DOHH2 (cell line): ENCODE data around the gene GP1BB.

Experiments
- H3F3A ChIP-seq: fragments of 200-600 bp; sonication (generic), shearing (Covaris generic); 2 replicates; pipeline ENCODE4 v1.6.0; 2016; ENCODE audit warnings: antibody characterized with exemption, mild to moderate bottlenecking; ENCODE audit not compliant: control insufficient read depth, insufficient read depth
- H3K27ac ChIP-seq: fragments of 200-600 bp; sonication (generic); 2 replicates; pipeline ENCODE4 v1.5.1; 2014; ENCODE audit warnings: low read depth, mild to moderate bottlenecking, low read length, moderate library complexity
- H3K27me3 ChIP-seq: fragments of 200-600 bp; sonication (generic); 2 replicates; pipeline ENCODE4 v1.6.1; 2014; ENCODE audit warnings: mild to moderate bottlenecking, low read length, mixed read lengths; ENCODE audit not compliant: control insufficient read depth
- H3K36me3 ChIP-seq: fragments of 200-600 bp; sonication (generic); 2 replicates; pipeline ENCODE4 v1.6.1; 2014; ENCODE audit warnings: mild to moderate bottlenecking, low read length, moderate library complexity, mixed read lengths; ENCODE audit not compliant: control insufficient read depth
- H3K4me1 ChIP-seq: fragments of 200-600 bp; sonication (generic); 2 replicates; pipeline ENCODE4 v1.6.1; 2014; ENCODE audit warnings: mild to moderate bottlenecking, low read length, mixed read lengths; ENCODE audit not compliant: control insufficient read depth
- H3K4me2 ChIP-seq: fragments of 200-600 bp; sonication (generic); 2 replicates; pipeline ENCODE4 v1.6.0; 2014; ENCODE audit warnings: mild to moderate bottlenecking, low read length, moderate library complexity
- H3K4me3 ChIP-seq: fragments of 200-600 bp; sonication (generic); 2 replicates; pipeline ENCODE4 v1.5.1; 2014; ENCODE audit warnings: mild to moderate bottlenecking, low read length, mixed read lengths
- H3K79me2 ChIP-seq: fragments of 200-600 bp; sonication (generic); 2 replicates; pipeline ENCODE4 v1.6.1; 2014; ENCODE audit warnings: mild to moderate bottlenecking, low read length, mixed read lengths; ENCODE audit not compliant: control insufficient read depth
- H3K9me2 ChIP-seq: fragments of 200-600 bp; sonication (generic); replicated peaks from 2 replicates; pipeline ENCODE4 v1.6.1; 2014; ENCODE audit warnings: mild to moderate bottlenecking, low read length, mixed read lengths; ENCODE audit not compliant: control insufficient read depth
- H3K9me3 ChIP-seq: fragments of 200-600 bp; sonication (generic); 2 replicates; pipeline ENCODE4 v1.6.1; 2014; ENCODE audit warnings: antibody characterized with exemption, low read length, mixed read lengths; ENCODE audit not compliant: control insufficient read depth, insufficient read depth
- H4K20me1 ChIP-seq: fragments of 200-600 bp; sonication (generic); 2 replicates; pipeline ENCODE4 v1.6.0; 2014; ENCODE audit warnings: low read depth, mild to moderate bottlenecking, antibody characterized with exemption, low read length, moderate library complexity; ENCODE audit not compliant: control insufficient read depth, insufficient read depth
- EZH2phosphoT487 ChIP-seq: fragments of 200-600 bp; sonication (generic); IDR thresholded peaks from 2 replicates; pipeline ENCODE4 v1.6.1; 2017; ENCODE audit warnings: borderline replicate concordance, mild to moderate bottlenecking, antibody characterized with exemption, low read length, moderate library complexity, mixed read lengths
- TF ChIP-seq, protein P1 (sequence below): fragments of 200-600 bp; sonication (generic); IDR thresholded peaks from one replicate; pipeline ENCODE4 v1.5.1; 2014; ENCODE audit warnings: antibody characterized with exemption, mild to moderate bottlenecking, low read depth, low read length; ENCODE audit not compliant: poor library complexity, severe bottlenecking

The GP1BB gene

DNA sequence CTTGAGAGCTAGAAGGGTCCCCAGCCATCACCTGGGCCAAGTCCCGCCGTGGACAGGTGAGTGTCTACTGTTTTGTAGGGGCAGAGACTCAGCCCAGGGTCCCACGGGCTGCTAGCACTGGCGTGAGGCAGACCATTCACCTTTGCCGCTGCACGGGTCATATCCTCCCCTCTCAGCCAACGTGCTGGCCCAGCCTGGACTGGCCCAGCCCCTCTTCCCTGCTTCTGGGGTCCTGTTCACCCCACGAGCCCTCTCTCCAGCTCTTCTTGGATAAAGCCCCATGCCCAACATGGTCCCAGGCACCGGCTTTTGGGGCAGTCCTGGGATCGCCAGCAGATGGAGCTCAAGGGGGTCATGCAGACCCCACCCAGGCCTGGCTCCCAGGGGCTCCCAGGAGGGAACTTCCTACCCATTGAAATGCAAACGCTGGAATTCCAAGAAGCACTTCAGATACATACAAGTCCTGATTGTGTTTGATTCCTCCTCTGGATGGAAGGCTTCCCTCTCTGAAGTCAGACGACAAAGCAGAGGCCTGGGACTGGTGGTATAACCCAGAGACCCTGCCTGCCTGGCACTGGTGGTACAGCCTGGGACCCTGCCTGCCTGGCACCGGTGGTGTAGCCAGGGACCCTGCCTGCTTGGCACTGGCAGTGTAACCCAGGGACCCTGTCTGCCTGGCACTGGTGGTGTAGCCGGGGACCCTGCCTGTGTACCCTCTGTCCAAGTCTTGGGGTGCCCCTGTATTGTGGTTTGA is 18.0 kb upstream of the GP1BB start:
- H3K4me2 ChIP-seq = no peak overlapping the region
- no peaks in the 10 kb centered on the region for H3K36me3 ChIP-seq
- H3K9me2 ChIP-seq = no peaks in the 10 kb centered on the region
- no peaks in the 10 kb centered on the region for H3K4me1 ChIP-seq
- no peaks in the 10 kb centered on the region for H3K9me3 ChIP-seq
- H3K79me2 ChIP-seq = no peaks in the 10 kb centered on the region
- no peak overlapping the region for H3K27ac ChIP-seq
- no peaks in the 10 kb centered on the region for H3F3A ChIP-seq
- no peaks in the 10 kb centered on the region for H3K27me3 ChIP-seq
- H3K4me3 ChIP-seq = no peak overlapping the region
- TF ChIP-seq, protein P1, sequence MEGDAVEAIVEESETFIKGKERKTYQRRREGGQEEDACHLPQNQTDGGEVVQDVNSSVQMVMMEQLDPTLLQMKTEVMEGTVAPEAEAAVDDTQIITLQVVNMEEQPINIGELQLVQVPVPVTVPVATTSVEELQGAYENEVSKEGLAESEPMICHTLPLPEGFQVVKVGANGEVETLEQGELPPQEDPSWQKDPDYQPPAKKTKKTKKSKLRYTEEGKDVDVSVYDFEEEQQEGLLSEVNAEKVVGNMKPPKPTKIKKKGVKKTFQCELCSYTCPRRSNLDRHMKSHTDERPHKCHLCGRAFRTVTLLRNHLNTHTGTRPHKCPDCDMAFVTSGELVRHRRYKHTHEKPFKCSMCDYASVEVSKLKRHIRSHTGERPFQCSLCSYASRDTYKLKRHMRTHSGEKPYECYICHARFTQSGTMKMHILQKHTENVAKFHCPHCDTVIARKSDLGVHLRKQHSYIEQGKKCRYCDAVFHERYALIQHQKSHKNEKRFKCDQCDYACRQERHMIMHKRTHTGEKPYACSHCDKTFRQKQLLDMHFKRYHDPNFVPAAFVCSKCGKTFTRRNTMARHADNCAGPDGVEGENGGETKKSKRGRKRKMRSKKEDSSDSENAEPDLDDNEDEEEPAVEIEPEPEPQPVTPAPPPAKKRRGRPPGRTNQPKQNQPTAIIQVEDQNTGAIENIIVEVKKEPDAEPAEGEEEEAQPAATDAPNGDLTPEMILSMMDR = no peak
- TF ChIP-seq EZH2phosphoT487 = no peak
- H4K20me1 ChIP-seq = no peaks in the 10 kb centered on the region

DNA sequence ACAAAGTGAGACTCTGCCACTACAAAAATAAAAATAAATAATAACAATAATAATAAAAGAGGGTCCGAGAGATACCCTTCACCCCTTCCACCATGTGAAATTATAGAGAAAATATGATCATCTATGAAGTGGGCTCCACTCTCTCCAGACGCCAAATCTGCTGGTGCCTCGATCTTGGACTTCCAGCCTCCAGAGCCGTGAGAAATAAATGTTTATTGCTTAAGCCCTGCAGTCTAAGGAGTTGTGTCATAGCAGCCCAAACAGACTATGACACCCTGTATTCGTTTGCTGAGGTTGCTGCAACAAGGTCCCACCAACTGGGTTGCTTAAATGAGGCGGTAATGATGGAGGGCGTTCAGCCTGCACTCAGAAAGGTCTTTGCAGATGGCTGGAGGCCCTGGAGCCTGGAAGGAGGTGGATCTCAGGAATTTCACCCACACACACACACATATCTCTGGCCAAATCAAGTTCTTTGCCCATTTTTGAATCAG is 16.6 kb upstream of the GP1BB start:
- TF ChIP-seq, protein P1 = no peak
- TF ChIP-seq EZH2phosphoT487 = no peak
- no peaks in the 10 kb centered on the region for H3K9me3 ChIP-seq
- no peaks in the 10 kb centered on the region for H3K79me2 ChIP-seq
- no peaks in the 10 kb centered on the region for H3K27me3 ChIP-seq
- H3K4me2 ChIP-seq = no peak overlapping the region
- no peak overlapping the region for H3K4me3 ChIP-seq
- H3K4me1 ChIP-seq = no peaks in the 10 kb centered on the region
- no peak overlapping the region for H3K27ac ChIP-seq
- H4K20me1 ChIP-seq = no peaks in the 10 kb centered on the region
- H3F3A ChIP-seq = no peaks in the 10 kb centered on the region
- no peaks in the 10 kb centered on the region for H3K36me3 ChIP-seq
- no peaks in the 10 kb centered on the region for H3K9me2 ChIP-seq

DNA sequence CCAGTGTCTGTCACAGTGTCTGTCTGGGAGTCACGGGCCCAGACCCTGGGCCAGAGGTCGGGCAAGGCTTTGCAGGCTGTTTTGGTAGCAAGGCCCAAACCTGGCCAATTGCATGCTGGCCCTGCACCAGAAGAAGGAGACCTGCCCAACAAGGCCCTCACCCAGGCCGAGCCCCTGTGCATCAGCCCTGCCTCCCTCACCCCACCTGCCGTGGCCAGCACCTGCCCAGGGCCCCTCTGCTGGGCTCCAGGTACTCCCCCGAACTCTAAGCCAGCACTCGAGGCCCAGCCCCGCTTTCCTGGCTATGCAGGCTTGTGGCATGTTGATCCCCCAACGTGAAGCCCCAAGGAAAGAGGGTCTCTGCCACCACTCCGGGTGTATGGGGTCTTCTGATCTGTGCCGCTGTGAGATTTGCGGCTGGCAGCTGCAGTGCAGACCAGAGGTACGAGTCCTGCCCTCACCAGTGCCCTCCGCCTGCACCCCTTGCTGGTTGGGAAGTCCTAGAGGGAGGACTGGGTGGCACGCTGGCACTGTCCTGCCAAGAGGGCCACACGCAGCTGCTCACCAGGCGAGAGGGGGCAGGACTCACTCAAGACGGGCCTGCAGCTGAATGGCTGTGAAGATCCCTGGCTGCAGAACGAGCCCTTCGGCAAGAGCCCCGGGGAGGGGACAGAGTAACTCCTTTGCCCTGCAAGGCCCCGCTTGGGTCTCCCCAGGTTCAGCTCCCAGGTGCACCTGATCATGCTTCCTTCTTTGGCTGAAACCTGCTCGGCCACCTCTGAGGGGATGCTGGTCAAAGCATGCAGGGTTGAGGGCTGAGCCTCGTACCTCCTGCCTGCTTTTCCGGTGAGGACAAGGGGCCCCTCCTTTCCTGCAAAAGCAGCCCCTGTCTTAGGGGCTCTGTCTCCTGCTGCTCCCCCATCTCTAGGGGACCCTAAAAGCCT is 15.7 kb upstream of the GP1BB start:
- Histone ChIP-seq H3K79me2 (no peaks in the 10 kb centered on the region), H3K27ac (no peak overlapping the region), H3K4me1 (no peaks in the 10 kb centered on the region), H4K20me1 (no peaks in the 10 kb centered on the region), H3K4me3 (no peak overlapping the region), H3K9me3 (no peaks in the 10 kb centered on the region), H3K36me3 (no peaks in the 10 kb centered on the region), H3F3A (no peaks in the 10 kb centered on the region), H3K4me2 (no peak overlapping the region), H3K27me3 (no peaks in the 10 kb centered on the region; the same call in 1 of the 2 replicates), H3K9me2 (no peaks in the 10 kb centered on the region)
- TF ChIP-seq, protein P1 = no peak
- no peak for TF ChIP-seq EZH2phosphoT487
